Measurements from ENCODE around the gene LCE3C. TPM values are rescaled to one million over a fixed set of nuclear protein-coding genes. Genes with fewer than 3 reads are reported as not detected.

The LCE3C gene, protein sequence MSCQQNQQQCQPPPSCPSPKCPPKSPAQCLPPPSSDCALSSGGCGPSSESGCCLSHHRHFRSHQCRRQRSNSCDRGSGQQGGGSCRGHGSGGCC
- total RNA-seq (2021; ENCODE audit: unreplicated experiment) (not detected), Bru-seq, nascent RNA (not detected), BruChase-seq, experiment 1, labeled RNA remaining after a 2-hour chase (not detected), BruChase-seq, experiment 2, labeled RNA remaining after a 6-hour chase (not detected)
- polyA plus RNA-seq (2012; ENCODE audit: insufficient read length): not detected
- long read RNA-seq: 0 reads

DNA sequence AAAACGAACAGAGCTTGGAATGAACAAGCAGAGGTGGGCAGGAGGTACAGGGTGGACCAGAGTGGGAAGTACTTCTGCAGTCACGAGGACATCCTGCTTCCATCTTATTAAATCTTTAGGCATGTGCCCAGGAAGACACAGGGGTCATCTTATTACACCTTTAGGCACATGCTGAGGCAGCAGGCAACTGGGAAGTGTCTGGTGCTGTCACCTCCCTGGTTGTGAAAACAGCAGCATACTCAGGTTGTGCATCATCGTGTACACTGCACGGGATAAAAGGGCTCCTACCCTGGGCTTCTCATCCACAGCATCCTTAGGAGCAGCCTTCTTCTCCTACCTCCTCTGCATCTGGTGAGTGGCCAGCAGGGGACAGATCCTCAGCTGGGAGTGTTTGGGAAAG, at the start of gene LCE3C:
LCE3C (plus strand) TSS at position 301 of the 400 bp plus-strand sequence. CDS start 498 bp downstream, outside the sequence.
- Histone ChIP-seq H3K4me3 (ENCODE audit: low read depth in 2 of 2, low read length in 2 of 2) (no peak within 1 kb of the TSS), H3K9me3 (ENCODE audit: control insufficient read depth, insufficient read depth, low read depth, low read length) (no peaks in the 10 kb centered on the region), H3K36me3 (ENCODE audit: control insufficient read depth, insufficient read depth, low read length) (no peaks in the 10 kb centered on the region), H3K4me1 (ENCODE audit: control insufficient read depth, insufficient read depth, low read length) (no peaks in the 10 kb centered on the region), H3K27ac (ENCODE audit: low read length) (no peak within 1 kb of the TSS), H3K27me3 (ENCODE audit: control insufficient read depth, insufficient read depth, low read length) (no peaks in the 10 kb centered on the region)
- ATAC-seq: no peak
- no peak for DNase-seq (ENCODE audit: low read depth, low spot score)
- CTCF ChIA-PET: no interaction called here
- intact Hi-C loops (cut with micrococcal nuclease; ENCODE audit: unreplicated experiment) (no loop called here), in situ Hi-C loops (cut with HindIII; ENCODE audit: low pct_unique_long_range_greater_than_20kb, low sequenced_read_pairs) (no loop called here)
- TF ChIP-seq TCF7L2 (IDR thresholded peaks at IDR 0.05; ENCODE audit: low read depth, low read length): no peak
- TF ChIP-seq POLR2AphosphoS5 (IDR thresholded peaks at IDR 0.05; ENCODE audit: low read depth, low read length): no peak
- no peak for TF ChIP-seq SIN3A (IDR thresholded peaks at IDR 0.05; ENCODE audit: borderline replicate concordance, insufficient read depth, low read depth, low read length)
- TF ChIP-seq, protein P1, sequence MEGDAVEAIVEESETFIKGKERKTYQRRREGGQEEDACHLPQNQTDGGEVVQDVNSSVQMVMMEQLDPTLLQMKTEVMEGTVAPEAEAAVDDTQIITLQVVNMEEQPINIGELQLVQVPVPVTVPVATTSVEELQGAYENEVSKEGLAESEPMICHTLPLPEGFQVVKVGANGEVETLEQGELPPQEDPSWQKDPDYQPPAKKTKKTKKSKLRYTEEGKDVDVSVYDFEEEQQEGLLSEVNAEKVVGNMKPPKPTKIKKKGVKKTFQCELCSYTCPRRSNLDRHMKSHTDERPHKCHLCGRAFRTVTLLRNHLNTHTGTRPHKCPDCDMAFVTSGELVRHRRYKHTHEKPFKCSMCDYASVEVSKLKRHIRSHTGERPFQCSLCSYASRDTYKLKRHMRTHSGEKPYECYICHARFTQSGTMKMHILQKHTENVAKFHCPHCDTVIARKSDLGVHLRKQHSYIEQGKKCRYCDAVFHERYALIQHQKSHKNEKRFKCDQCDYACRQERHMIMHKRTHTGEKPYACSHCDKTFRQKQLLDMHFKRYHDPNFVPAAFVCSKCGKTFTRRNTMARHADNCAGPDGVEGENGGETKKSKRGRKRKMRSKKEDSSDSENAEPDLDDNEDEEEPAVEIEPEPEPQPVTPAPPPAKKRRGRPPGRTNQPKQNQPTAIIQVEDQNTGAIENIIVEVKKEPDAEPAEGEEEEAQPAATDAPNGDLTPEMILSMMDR (IDR thresholded peaks at IDR 0.05): no peak
- TF ChIP-seq, protein P2, sequence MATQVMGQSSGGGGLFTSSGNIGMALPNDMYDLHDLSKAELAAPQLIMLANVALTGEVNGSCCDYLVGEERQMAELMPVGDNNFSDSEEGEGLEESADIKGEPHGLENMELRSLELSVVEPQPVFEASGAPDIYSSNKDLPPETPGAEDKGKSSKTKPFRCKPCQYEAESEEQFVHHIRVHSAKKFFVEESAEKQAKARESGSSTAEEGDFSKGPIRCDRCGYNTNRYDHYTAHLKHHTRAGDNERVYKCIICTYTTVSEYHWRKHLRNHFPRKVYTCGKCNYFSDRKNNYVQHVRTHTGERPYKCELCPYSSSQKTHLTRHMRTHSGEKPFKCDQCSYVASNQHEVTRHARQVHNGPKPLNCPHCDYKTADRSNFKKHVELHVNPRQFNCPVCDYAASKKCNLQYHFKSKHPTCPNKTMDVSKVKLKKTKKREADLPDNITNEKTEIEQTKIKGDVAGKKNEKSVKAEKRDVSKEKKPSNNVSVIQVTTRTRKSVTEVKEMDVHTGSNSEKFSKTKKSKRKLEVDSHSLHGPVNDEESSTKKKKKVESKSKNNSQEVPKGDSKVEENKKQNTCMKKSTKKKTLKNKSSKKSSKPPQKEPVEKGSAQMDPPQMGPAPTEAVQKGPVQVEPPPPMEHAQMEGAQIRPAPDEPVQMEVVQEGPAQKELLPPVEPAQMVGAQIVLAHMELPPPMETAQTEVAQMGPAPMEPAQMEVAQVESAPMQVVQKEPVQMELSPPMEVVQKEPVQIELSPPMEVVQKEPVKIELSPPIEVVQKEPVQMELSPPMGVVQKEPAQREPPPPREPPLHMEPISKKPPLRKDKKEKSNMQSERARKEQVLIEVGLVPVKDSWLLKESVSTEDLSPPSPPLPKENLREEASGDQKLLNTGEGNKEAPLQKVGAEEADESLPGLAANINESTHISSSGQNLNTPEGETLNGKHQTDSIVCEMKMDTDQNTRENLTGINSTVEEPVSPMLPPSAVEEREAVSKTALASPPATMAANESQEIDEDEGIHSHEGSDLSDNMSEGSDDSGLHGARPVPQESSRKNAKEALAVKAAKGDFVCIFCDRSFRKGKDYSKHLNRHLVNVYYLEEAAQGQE (IDR thresholded peaks at IDR 0.05; ENCODE audit: insufficient read depth in 1 of 2, low read depth in 2 of 2, low read length in 1 of 2): no peak
- POLR2A ChIA-PET: no interaction called here
- BruUV-seq (replicated peaks): no TSS peak

DNA sequence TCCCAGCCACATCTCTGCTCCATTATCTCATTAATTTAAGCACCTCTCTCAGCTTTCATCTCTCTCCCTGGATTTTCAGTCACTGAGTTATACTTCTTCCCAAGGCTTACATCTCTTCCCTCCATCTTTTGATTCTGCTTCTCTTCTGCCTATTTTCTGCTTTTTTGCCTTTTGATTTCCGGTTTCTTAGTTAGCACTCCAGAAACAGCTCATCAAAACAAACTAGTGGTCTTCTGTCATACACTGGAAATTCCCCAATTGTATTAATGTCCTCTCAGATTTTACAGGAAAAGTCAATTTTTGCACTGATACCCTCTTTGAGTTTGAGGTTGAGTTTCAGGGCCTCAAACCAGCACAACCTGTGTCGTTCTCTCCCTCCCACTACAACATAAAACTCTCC, 34.9 kb upstream of the LCE3C start:
- POLR2A ChIA-PET: no interaction called here

More for the DNA sequence above, 34.9 kb upstream of the LCE3C start:
- Histone ChIP-seq H3K4me1 (ENCODE audit: control insufficient read depth, insufficient read depth, low read length) (no peaks in the 10 kb centered on the region), H3K27ac (ENCODE audit: low read length) (no peak overlapping the region), H3K4me3 (ENCODE audit: low read depth in 2 of 2, low read length in 2 of 2) (no peak overlapping the region), H3K27me3 (ENCODE audit: control insufficient read depth, insufficient read depth, low read length) (no peaks in the 10 kb centered on the region; the same call in 1 of the 2 replicates), H3K9me3 (ENCODE audit: control insufficient read depth, insufficient read depth, low read depth, low read length) (no peaks in the 10 kb centered on the region), H3K36me3 (ENCODE audit: control insufficient read depth, insufficient read depth, low read length) (no peaks in the 10 kb centered on the region)
- no peak for DNase-seq (ENCODE audit: low read depth, low spot score)
- intact Hi-C loops (cut with micrococcal nuclease; ENCODE audit: unreplicated experiment): no loop called here
- CTCF ChIA-PET: no interaction called here
- in situ Hi-C loops (cut with HindIII; ENCODE audit: low pct_unique_long_range_greater_than_20kb, low sequenced_read_pairs): no loop called here
- ATAC-seq: no peak
- no TSS peak for BruUV-seq (replicated peaks)
- TF ChIP-seq, protein P2 (IDR thresholded peaks at IDR 0.05; ENCODE audit: insufficient read depth in 1 of 2, low read depth in 2 of 2, low read length in 1 of 2): no peak
- no peak for TF ChIP-seq TCF7L2 (IDR thresholded peaks at IDR 0.05; ENCODE audit: low read depth, low read length)
- TF ChIP-seq, protein P1 (IDR thresholded peaks at IDR 0.05): no peak
- TF ChIP-seq SIN3A (IDR thresholded peaks at IDR 0.05; ENCODE audit: borderline replicate concordance, insufficient read depth, low read depth, low read length): no peak
- no peak for TF ChIP-seq POLR2AphosphoS5 (IDR thresholded peaks at IDR 0.05; ENCODE audit: low read depth, low read length)

Measured in Panc1 (cell line).